H54 (cell line): Measurements from ENCODE around the gene NUDT4B.
A peak's percentile ranks its signal among the peaks of the same experiment; 100 is the strongest.
"Not testable (repeated sequence)": the region's sequence is repeated elsewhere in the genome, so short reads cannot be mapped to it uniquely, and the experiment has no call there.

ENCODE experiments used
- DNase-seq: peaks from one replicate; pipeline ENCODE4 v3.0.0; 2011; ENCODE audit warnings: low spot score, mixed read lengths; ENCODE audit not compliant: insufficient read length
- FAIRE-seq: peaks from 3 replicates; lab custom pipeline; 2011; peaks lifted over from hg19 to GRCh38; lab: Jason Lieb, UNC

Gene NUDT4B

GRCh38 chr1:148777649-148778048, 29.1 kb downstream of the NUDT4B start:
- FAIRE-seq, DNase-seq: not testable (repeated sequence)

GRCh38 chr1:148780404-148780803, 31.8 kb downstream of the NUDT4B start:
- not testable (repeated sequence) for FAIRE-seq, DNase-seq

- not testable (repeated sequence) for DNase-seq
- peak; percentile 67 for FAIRE-seq
Measured at GRCh38 chr1:148791543-148792099, 43.0 kb downstream of the NUDT4B start.

GRCh38 chr1:148793762-148794332, 45.3 kb downstream of the NUDT4B start:
- not testable (repeated sequence) for DNase-seq
- peak; percentile 83 for FAIRE-seq
